Stomach (tissue), 9 donors: Measurements from ENCODE around the gene TP73. TPM values are rescaled to one million over a fixed set of nuclear protein-coding genes. Genes with fewer than 3 reads are reported as not detected.

Source experiments
- DNase-seq, 2 donors: peaks; one replicate each; pipeline versions ENCODE4 v3.0.0 to v3.0.0-alpha.2; 2013 to 2019
- H3K27ac ChIP-seq, 5 donors: fragments of 200-600 bp in 4 of 5; sonication (generic) in 4 of 5; one replicate each; pipeline ENCODE4 v1.5.1; 2013 to 2019; ENCODE audit warnings: mild to moderate bottlenecking in 1 of 5, moderate library complexity in 1 of 5
- H3K27me3 ChIP-seq, 3 donors: fragments of 200-600 bp; sonication (generic); one replicate each; pipeline ENCODE4 v1.5.1; 2017 to 2019; ENCODE audit warnings: mixed run types in 1 of 3
- H3K36me3 ChIP-seq, 4 donors: fragments of 200-600 bp; sonication (generic); 1 replicate in 3 of 4; 2 replicates in 1 of 4; pipeline ENCODE4 v1.5.1; 2016 to 2019
- H3K4me1 ChIP-seq, 4 donors: fragments of 200-600 bp; sonication (generic); one replicate each; pipeline ENCODE4 v1.5.1; 2016 to 2019
- H3K4me3 ChIP-seq, 4 donors: fragments of 200-600 bp; sonication (generic) in 3 of 4; one replicate each; pipeline ENCODE4 v1.5.1; 2016 to 2019; ENCODE audit warnings: mild to moderate bottlenecking in 1 of 4
- H3K9me3 ChIP-seq, 4 donors: fragments of 200-600 bp; sonication (generic); one replicate each; pipeline ENCODE4 v1.5.1; 2016 to 2019
- EP300 ChIP-seq: sonication (generic); formaldehyde crosslinking; IDR thresholded peaks from one replicate; pipeline ENCODE4 v1.6.1; 2017; ENCODE audit warnings: antibody characterized with exemption
- POLR2A ChIP-seq, 4 donors: fragments of 450-650 bp; IDR thresholded peaks; one replicate each; pipeline ENCODE4 v1.6.1; 2016; ENCODE audit warnings: antibody characterized with exemption in 4 of 4, control low read depth in 2 of 4, mild to moderate bottlenecking in 1 of 4, moderate library complexity in 1 of 4
- POLR2AphosphoS5 ChIP-seq, 3 donors: sonication (generic); formaldehyde crosslinking; IDR thresholded peaks; one replicate each; pipeline ENCODE4 v1.6.1; 2016; ENCODE audit warnings: antibody characterized with exemption in 3 of 3
- WGBS, 5 donors: extraction: QIAGEN DNeasy Blood & Tissue Kit in 3 of 5; methylation state at CpG; one replicate each; pipeline versions ENCODE4 v1.1.5 to v1.1.7; 2013 to 2018; 5-methylcytosine and 5-hydroxymethylcytosine counted together
- intact Hi-C: fragments of 100-400 bp; cut with DNase I; formaldehyde crosslinking; loops from one replicate; pipeline ENCODE4 v1.15.1; 2023; ENCODE audit warnings: low total_unique reads
- polyA plus RNA-seq, 3 donors: library from polyadenylated mRNA; stranded (reverse); fragments of 200-250 nt; gene quantifications; one replicate each; pipeline ENCODE4 v1.2.3, GENCODE V29; 2013
- total RNA-seq, 5 donors: library from RNA; depleted of rRNA; stranded (reverse); fragments of >200 nt; gene quantifications; one replicate each; pipeline versions ENCODE4 v1.1.0 to v1.2.3, GENCODE V29; 2014 to 2016
- TF ChIP-seq, protein P1 (sequence below), 7 experiments: fragments of 450-650 bp in 4 of 7; fragments of 200-600 bp in 3 of 7; sonication (generic) in 3 of 7; IDR thresholded peaks; one replicate each; pipeline ENCODE4 v1.5.1; 2016 to 2019; ENCODE audit warnings: antibody characterized with exemption in 7 of 7, control low read depth in 2 of 7, mild to moderate bottlenecking in 1 of 7
- donor health status: healthy with polysubstance abuse.
- donor health status: Bipolar disorder and iron deficiency.
- donor health status: healthy.

The TP73 gene
- total and polyA plus RNA-seq, 8 donors = 0.25 to 9.8 (median 1.4) TPM; not detected in 4

DNA sequence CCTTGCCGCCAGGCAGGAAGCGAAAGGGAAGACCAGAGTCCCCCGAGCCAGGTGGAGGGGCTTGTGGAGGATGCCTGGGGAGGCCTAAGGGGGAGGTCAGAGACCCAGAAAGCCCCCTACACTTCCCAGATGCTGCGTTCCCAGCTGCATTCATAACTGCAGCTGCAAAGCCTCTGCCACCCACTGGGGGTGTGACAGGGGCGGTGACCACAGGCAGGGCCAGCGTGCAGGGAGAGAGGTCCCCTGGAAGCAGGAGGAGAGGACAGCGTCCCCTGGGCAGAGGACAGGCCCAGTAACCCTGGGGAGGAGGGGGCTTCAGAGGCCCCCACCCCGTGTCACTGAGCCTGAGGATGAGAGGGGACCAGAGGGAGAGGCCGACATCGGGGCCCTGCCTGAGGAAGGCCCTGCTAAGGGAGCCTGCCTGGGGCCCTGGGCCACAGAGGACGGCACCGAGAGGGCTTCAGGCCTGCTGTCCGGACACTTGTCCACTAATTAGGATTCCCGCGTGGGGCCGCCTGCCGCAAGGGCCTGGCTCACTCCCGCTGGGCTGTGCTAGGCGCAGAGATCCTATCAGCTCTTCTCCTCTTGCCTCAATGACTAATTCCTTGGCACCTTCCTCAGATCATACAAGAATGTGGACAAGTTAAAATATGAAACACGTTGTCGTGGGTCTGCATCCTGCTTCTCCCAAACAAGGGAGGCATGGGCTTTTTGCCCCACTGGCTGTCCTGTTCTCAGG is 50.8 kb downstream of the TP73 start:
- Histone ChIP-seq H3K27me3 (peaks cover 0 to 97% (median 28%) of the 10 kb centered on the region in 3 donors), H3K36me3 (no peaks in the 10 kb centered on the region), H3K27ac (no peak overlapping the region), H3K4me3 (no peak overlapping the region), H3K9me3 (no peaks in the 10 kb centered on the region), H3K4me1 (no peaks in the 10 kb centered on the region)
- intact Hi-C loops = no loop called here
- 55 to 63% (median 61%) methylated on average over 17 to 21 of the region's 21 CpGs for WGBS, 5 donors
- no peak for DNase-seq
- TF ChIP-seq EP300 (no peak), POLR2AphosphoS5 (IDR thresholded peaks at IDR 0.05) (no peak)
- TF ChIP-seq, protein P1, sequence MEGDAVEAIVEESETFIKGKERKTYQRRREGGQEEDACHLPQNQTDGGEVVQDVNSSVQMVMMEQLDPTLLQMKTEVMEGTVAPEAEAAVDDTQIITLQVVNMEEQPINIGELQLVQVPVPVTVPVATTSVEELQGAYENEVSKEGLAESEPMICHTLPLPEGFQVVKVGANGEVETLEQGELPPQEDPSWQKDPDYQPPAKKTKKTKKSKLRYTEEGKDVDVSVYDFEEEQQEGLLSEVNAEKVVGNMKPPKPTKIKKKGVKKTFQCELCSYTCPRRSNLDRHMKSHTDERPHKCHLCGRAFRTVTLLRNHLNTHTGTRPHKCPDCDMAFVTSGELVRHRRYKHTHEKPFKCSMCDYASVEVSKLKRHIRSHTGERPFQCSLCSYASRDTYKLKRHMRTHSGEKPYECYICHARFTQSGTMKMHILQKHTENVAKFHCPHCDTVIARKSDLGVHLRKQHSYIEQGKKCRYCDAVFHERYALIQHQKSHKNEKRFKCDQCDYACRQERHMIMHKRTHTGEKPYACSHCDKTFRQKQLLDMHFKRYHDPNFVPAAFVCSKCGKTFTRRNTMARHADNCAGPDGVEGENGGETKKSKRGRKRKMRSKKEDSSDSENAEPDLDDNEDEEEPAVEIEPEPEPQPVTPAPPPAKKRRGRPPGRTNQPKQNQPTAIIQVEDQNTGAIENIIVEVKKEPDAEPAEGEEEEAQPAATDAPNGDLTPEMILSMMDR (IDR thresholded peaks at IDR 0.05) = no peak

GRCh38 chr1:3703786-3704371 is 51.6 kb downstream of the TP73 start:
- no peak for DNase-seq
- no peak overlapping the region for H3K27ac ChIP-seq
- H3K36me3 ChIP-seq = no peaks in the 10 kb centered on the region
- H3K4me1 ChIP-seq = peaks cover 0 to 4% (median 1%) of the 10 kb centered on the region in 4 donors
- no peaks in the 10 kb centered on the region for H3K9me3 ChIP-seq
- H3K27me3 ChIP-seq = peaks cover 4 to 97% (median 31%) of the 10 kb centered on the region in 3 donors
- no peak for TF ChIP-seq EP300
- no peak for TF ChIP-seq POLR2A (IDR thresholded peaks at IDR 0.05)
- no peak for TF ChIP-seq POLR2AphosphoS5 (IDR thresholded peaks at IDR 0.05)
- TF ChIP-seq, protein P1 (IDR thresholded peaks at IDR 0.05) = no peak
- intact Hi-C loops = no loop called here
- no peak overlapping the region for H3K4me3 ChIP-seq
- 57 to 74% (median 64%) methylated on average over 27 to 28 of the region's 28 CpGs for WGBS, 5 donors

- no peak for TF ChIP-seq EP300
- TF ChIP-seq, protein P1 (IDR thresholded peaks at IDR 0.05) = no peak
- no peak for TF ChIP-seq POLR2A (IDR thresholded peaks at IDR 0.05)
- no peak for TF ChIP-seq POLR2AphosphoS5 (IDR thresholded peaks at IDR 0.05)
- Histone ChIP-seq H3K27me3 (peaks cover 4 to 97% (median 41%) of the 10 kb centered on the region in 3 donors), H3K9me3 (no peaks in the 10 kb centered on the region), H3K4me1 (peaks cover 0 to 7% (median 2%) of the 10 kb centered on the region in 4 donors), H3K36me3 (no peaks in the 10 kb centered on the region), H3K27ac (no peak overlapping the region), H3K4me3 (no peak overlapping the region)
- DNase-seq = no peak
- WGBS, 5 donors = 78 to 89% (median 82%) methylated on average over 10 to 19 of the region's 19 CpGs
- intact Hi-C loops = no loop called here
Measured at GRCh38 chr1:3705341-3705950, 53.1 kb downstream of the TP73 start.

DNA sequence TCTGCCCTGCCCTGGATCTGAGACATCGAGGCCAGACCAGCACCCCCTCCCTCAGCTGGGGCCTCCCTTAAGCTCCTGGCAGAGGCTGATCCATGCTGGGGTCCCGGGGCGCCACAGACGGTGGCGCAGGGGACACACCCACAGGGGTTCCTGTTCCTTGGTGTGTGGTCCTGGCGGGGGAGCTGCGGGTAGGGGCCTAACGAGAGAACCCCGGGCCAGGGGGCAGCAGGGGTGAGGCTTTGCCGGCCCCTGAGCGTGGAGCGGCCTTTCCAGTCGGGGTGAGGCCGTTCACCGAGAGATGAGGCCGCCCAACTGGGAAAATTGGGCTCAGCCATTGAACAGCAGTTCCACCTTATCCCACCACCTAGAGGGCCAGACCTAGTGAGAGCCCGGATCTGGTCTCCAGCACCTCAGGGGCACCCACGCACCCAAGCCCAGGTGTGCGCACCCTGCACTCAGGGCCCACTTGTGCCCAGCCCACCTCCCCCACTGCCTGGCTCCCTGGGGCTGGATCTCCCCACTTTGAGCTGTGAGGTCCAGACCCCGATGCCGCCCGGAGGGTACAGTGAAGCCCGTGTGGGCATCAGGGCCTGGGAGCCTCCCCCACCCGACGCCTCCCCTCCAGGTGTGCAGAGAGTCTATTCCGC is 54.5 kb downstream of the TP73 start:
- Histone ChIP-seq H3K36me3 (no peaks in the 10 kb centered on the region), H3K27ac (no peak overlapping the region), H3K4me3 (no peak overlapping the region), H3K27me3 (peaks cover 4 to 97% (median 48%) of the 10 kb centered on the region in 3 donors), H3K9me3 (no peaks in the 10 kb centered on the region), H3K4me1 (peaks cover 0 to 7% (median 2%) of the 10 kb centered on the region in 4 donors)
- DNase-seq = no peak
- TF ChIP-seq, protein P1 (IDR thresholded peaks at IDR 0.05) = no peak
- TF ChIP-seq POLR2A (IDR thresholded peaks at IDR 0.05) = no peak
- no peak for TF ChIP-seq POLR2AphosphoS5 (IDR thresholded peaks at IDR 0.05)
- no peak for TF ChIP-seq EP300
- intact Hi-C loops = no loop called here
- WGBS, 5 donors = 79 to 81% (median 80%) methylated on average over 12 to 26 of the region's 26 CpGs
